Progenitor cell of endocrine pancreas (in vitro differentiated cells): ENCODE measurements around the gene RCAN2. TPM values are rescaled to one million over a fixed set of nuclear protein-coding genes. Genes with fewer than 3 reads are reported as not detected.

Experiments
- DNase-seq: peaks from one replicate; pipeline ENCODE4 v3.0.0; 2021; ENCODE audit warnings: low spot score; ENCODE audit not compliant: unreplicated experiment
- H3K27ac Mint-ChIP-seq: 2 replicates; pipeline ENCODE4 v1.8.0; 2021; ENCODE audit warnings: mild to moderate bottlenecking, moderate library complexity, mixed read lengths
- H3K27me3 Mint-ChIP-seq: 2 replicates; pipeline ENCODE4 v1.8.0; 2021; ENCODE audit warnings: mixed read lengths
- H3K36me3 Mint-ChIP-seq: 2 replicates; pipeline ENCODE4 v1.8.0; 2022; ENCODE audit warnings: mixed read lengths; ENCODE audit not compliant: insufficient read depth
- H3K4me1 Mint-ChIP-seq: 2 replicates; pipeline ENCODE4 v1.8.0; 2021; ENCODE audit warnings: low read depth, mixed read lengths
- H3K4me3 Mint-ChIP-seq: 2 replicates; pipeline ENCODE4 v1.8.0; 2021; ENCODE audit warnings: low read depth, mild to moderate bottlenecking, moderate library complexity, mixed read lengths
- H3K9me3 Mint-ChIP-seq: 2 replicates; pipeline ENCODE4 v1.8.0; 2021; ENCODE audit warnings: low read depth, mixed read lengths
- total RNA-seq: library from RNA; stranded (reverse); gene quantifications from 2 replicates; pipeline ENCODE4 v1.2.1, GENCODE V29; 2021
- TF ChIP-seq, protein P1 (sequence below): fragments of 200-600 bp; sonication (generic); IDR thresholded peaks from one replicate; pipeline ENCODE4 v1.5.0; 2021; ENCODE audit warnings: antibody characterized with exemption, mild to moderate bottlenecking; ENCODE audit not compliant: unreplicated experiment

Gene RCAN2
- total RNA-seq, 1 donor from 2014 or later, result 23.3 TPM

DNA sequence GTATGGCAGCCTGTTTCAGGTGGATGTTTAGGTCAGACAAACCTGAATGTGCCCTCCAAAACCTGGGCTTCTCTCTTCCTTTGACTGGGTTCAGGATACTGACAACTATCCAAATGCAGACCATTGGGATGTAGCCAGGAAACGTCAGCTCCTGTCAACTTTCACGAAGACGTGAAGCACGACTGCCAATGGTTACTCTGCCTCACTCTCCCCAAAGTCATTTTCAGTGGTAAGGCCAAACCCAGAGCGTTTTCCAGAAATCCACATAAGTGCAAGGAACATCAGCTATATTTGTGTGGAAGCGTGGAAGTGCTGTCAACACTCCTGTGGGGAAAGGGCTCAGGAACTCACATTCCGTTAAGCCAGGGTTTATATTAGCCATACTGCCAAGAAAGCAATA is 20.1 kb upstream of the RCAN2 start:
- H3K4me3 Mint-ChIP-seq, result no peak overlapping the region
- H3K9me3 Mint-ChIP-seq, result no peaks in the 10 kb centered on the region
- no peak overlapping the region for H3K27ac Mint-ChIP-seq
- no peaks in the 10 kb centered on the region for H3K27me3 Mint-ChIP-seq
- H3K4me1 Mint-ChIP-seq, result no peaks in the 10 kb centered on the region
- TF ChIP-seq, protein P1, sequence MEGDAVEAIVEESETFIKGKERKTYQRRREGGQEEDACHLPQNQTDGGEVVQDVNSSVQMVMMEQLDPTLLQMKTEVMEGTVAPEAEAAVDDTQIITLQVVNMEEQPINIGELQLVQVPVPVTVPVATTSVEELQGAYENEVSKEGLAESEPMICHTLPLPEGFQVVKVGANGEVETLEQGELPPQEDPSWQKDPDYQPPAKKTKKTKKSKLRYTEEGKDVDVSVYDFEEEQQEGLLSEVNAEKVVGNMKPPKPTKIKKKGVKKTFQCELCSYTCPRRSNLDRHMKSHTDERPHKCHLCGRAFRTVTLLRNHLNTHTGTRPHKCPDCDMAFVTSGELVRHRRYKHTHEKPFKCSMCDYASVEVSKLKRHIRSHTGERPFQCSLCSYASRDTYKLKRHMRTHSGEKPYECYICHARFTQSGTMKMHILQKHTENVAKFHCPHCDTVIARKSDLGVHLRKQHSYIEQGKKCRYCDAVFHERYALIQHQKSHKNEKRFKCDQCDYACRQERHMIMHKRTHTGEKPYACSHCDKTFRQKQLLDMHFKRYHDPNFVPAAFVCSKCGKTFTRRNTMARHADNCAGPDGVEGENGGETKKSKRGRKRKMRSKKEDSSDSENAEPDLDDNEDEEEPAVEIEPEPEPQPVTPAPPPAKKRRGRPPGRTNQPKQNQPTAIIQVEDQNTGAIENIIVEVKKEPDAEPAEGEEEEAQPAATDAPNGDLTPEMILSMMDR, result no peak
- DNase-seq, result no peak
- no peaks in the 10 kb centered on the region for H3K36me3 Mint-ChIP-seq

- peaks cover under 1% of the 10 kb centered on the region for H3K27me3 Mint-ChIP-seq
- DNase-seq, result no peak
Measured at GRCh38 chr6:46510651-46511050, 19.4 kb upstream of the RCAN2 start.

DNA sequence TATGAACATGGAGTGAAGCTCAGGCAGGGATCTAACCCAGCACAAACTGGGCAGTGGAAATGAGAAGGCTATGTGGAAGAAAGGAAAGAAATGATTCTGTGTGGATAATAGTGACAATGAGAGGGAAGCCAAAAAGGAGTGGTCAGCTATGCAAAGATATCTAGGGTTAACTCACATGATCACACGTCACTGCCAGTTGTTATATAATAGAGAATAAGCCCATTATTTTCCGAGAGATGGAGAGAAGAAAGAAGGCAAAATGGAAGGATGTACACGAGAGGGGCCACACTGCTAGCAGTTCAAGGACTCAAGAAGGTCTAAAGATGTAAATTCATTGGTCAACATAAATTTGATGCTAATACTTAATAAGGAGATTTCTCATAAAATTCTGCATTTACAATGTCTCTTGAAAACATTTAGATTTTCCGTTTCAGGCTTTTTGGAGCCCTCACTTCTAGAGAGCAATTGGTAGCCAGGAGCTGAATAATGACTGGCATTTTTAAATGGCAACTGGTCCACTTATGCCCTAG is 18.8 kb upstream of the RCAN2 start:
- Mint-ChIP-seq H3K27ac (no peak overlapping the region), H3K27me3 (peaks cover 6% of the 10 kb centered on the region), H3K9me3 (no peaks in the 10 kb centered on the region), H3K4me3 (no peak overlapping the region), H3K4me1 (no peaks in the 10 kb centered on the region), H3K36me3 (no peaks in the 10 kb centered on the region)
- DNase-seq, result no peak
- TF ChIP-seq, protein P1, result no peak

More at GRCh38 chr6:46510651-46511050, 19.4 kb upstream of the RCAN2 start:
- Mint-ChIP-seq H3K4me1 (no peaks in the 10 kb centered on the region), H3K36me3 (no peaks in the 10 kb centered on the region), H3K4me3 (no peak overlapping the region), H3K9me3 (no peaks in the 10 kb centered on the region), H3K27ac (no peak overlapping the region)
- TF ChIP-seq, protein P1, result no peak

GRCh38 chr6:46509063-46509462 is 17.8 kb upstream of the RCAN2 start:
- Mint-ChIP-seq H3K4me1 (no peaks in the 10 kb centered on the region), H3K27ac (no peak overlapping the region), H3K4me3 (no peak overlapping the region), H3K27me3 (peaks cover 6% of the 10 kb centered on the region), H3K36me3 (no peaks in the 10 kb centered on the region), H3K9me3 (no peaks in the 10 kb centered on the region)
- TF ChIP-seq, protein P1, result no peak
- DNase-seq, result no peak

GRCh38 chr6:46507426-46507825 is 16.2 kb upstream of the RCAN2 start:
- TF ChIP-seq, protein P1, result no peak
- H3K27me3 Mint-ChIP-seq, result peaks cover 6% of the 10 kb centered on the region
- no peak overlapping the region for H3K27ac Mint-ChIP-seq
- H3K4me1 Mint-ChIP-seq, result no peaks in the 10 kb centered on the region
- H3K36me3 Mint-ChIP-seq, result no peaks in the 10 kb centered on the region
- no peak overlapping the region for H3K4me3 Mint-ChIP-seq
- no peaks in the 10 kb centered on the region for H3K9me3 Mint-ChIP-seq
- DNase-seq, result no peak
